Neural crest cell (in vitro differentiated cells): Measurements from ENCODE around the gene ZNF618. TPM values are rescaled to one million over a fixed set of nuclear protein-coding genes. Genes with fewer than 3 reads are reported as not detected.

Experiments used
- DNase-seq: peaks from one replicate; pipeline ENCODE4 v3.0.0; 2021; ENCODE audit warnings: low read depth, mixed read lengths, low spot score
- H3K27ac Mint-ChIP-seq: one replicate; pipeline ENCODE4 v1.8.0; 2021; ENCODE audit warnings: mild to moderate bottlenecking, mixed read lengths; ENCODE audit not compliant: unreplicated experiment
- H3K27me3 Mint-ChIP-seq: 2 replicates; pipeline ENCODE4 v1.8.0; 2021; ENCODE audit warnings: low read depth, mild to moderate bottlenecking, mixed read lengths
- H3K36me3 Mint-ChIP-seq: 2 replicates; pipeline ENCODE4 v1.8.0; 2021; ENCODE audit warnings: low read depth, mild to moderate bottlenecking, mixed read lengths
- H3K4me1 Mint-ChIP-seq: 2 replicates; pipeline ENCODE4 v1.8.0; 2021; ENCODE audit warnings: mixed read lengths
- H3K4me3 Mint-ChIP-seq: one replicate; pipeline ENCODE4 v1.8.0; 2021; ENCODE audit warnings: mild to moderate bottlenecking, mixed read lengths
- H3K9me3 Mint-ChIP-seq: 2 replicates; pipeline ENCODE4 v1.8.0; 2021; ENCODE audit warnings: mixed read lengths
- total RNA-seq: library from RNA; stranded (reverse); gene quantifications from 2 replicates; pipeline ENCODE4 v1.2.1, GENCODE V29; 2021
- TF ChIP-seq, protein P1 (sequence below): fragments of 200-600 bp; sonication (generic); conservative IDR thresholded peaks from 2 replicates; pipeline ENCODE4 v1.5.0; 2021; ENCODE audit warnings: antibody characterized with exemption, mild to moderate bottlenecking

The ZNF618 gene
- total RNA-seq, 1 donor from 2014 or later = 60.8 TPM

DNA sequence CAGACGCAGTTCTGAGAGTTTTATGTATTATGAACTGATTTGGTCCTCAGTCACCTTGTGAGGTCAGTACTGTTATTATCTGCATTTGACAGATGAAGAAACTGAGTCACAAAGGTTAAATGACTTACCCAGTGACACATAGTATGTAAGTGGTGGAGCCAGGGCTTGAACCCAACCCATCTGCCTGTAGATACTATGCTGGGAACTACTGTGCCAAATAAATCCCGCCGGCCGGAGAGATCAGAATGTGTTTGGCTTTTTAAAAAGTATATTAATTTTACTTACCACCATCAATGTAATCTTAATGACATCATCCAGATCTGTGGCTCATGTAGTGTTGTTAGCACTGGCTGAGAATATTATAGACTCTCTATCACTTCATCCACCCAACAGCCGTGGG, 80.8 kb downstream of the ZNF618 start:
- TF ChIP-seq, protein P1, sequence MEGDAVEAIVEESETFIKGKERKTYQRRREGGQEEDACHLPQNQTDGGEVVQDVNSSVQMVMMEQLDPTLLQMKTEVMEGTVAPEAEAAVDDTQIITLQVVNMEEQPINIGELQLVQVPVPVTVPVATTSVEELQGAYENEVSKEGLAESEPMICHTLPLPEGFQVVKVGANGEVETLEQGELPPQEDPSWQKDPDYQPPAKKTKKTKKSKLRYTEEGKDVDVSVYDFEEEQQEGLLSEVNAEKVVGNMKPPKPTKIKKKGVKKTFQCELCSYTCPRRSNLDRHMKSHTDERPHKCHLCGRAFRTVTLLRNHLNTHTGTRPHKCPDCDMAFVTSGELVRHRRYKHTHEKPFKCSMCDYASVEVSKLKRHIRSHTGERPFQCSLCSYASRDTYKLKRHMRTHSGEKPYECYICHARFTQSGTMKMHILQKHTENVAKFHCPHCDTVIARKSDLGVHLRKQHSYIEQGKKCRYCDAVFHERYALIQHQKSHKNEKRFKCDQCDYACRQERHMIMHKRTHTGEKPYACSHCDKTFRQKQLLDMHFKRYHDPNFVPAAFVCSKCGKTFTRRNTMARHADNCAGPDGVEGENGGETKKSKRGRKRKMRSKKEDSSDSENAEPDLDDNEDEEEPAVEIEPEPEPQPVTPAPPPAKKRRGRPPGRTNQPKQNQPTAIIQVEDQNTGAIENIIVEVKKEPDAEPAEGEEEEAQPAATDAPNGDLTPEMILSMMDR = no peak
- H3K27ac Mint-ChIP-seq = no peak overlapping the region
- H3K36me3 Mint-ChIP-seq = peaks cover 9% of the 10 kb centered on the region
- H3K4me1 Mint-ChIP-seq = peaks cover 39% of the 10 kb centered on the region
- DNase-seq = no peak
- H3K4me3 Mint-ChIP-seq = no peak overlapping the region
- H3K9me3 Mint-ChIP-seq = no peaks in the 10 kb centered on the region
- no peaks in the 10 kb centered on the region for H3K27me3 Mint-ChIP-seq

GRCh38 chr9:113957351-113957750, 81.2 kb downstream of the ZNF618 start:
- Mint-ChIP-seq H3K4me1 (peaks cover 44% of the 10 kb centered on the region), H3K36me3 (peaks cover 14% of the 10 kb centered on the region), H3K27ac (no peak overlapping the region), H3K4me3 (no peak overlapping the region), H3K27me3 (no peaks in the 10 kb centered on the region), H3K9me3 (no peaks in the 10 kb centered on the region)
- DNase-seq = no peak
- TF ChIP-seq, protein P1 = no peak

GRCh38 chr9:113957821-113958341, 81.8 kb downstream of the ZNF618 start:
- H3K4me1 Mint-ChIP-seq = peaks cover 48% of the 10 kb centered on the region
- no peak overlapping the region for H3K4me3 Mint-ChIP-seq
- H3K27ac Mint-ChIP-seq = no peak overlapping the region

DNA sequence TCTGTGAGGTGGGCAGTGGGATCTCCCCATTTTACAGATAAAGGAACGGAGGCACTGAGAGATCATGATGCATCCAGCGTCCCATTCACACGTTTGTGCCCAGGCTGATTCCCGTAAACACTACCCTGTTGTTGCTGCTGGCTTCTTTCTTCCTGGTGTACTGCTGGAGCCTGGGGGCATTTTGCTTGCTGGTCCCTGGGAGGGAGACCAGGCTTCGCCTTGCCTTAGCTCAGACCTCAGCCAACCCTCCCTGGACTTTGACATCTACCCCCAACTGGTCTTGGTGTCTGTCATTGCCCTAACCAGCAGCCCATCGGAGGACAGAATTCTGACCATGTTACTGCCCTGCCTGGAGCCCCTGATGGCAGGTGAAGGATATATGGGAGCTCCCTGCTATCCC, 82.4 kb downstream of the ZNF618 start:
- Mint-ChIP-seq H3K27me3 (no peaks in the 10 kb centered on the region), H3K4me1 (peaks cover 44% of the 10 kb centered on the region)

More at GRCh38 chr9:113957821-113958341, 81.8 kb downstream of the ZNF618 start:
- TF ChIP-seq, protein P1 = no peak
- no peak for DNase-seq
- H3K27me3 Mint-ChIP-seq = no peaks in the 10 kb centered on the region
- H3K9me3 Mint-ChIP-seq = no peaks in the 10 kb centered on the region
- H3K36me3 Mint-ChIP-seq = peaks cover 16% of the 10 kb centered on the region

GRCh38 chr9:113960768-113961167, 84.7 kb downstream of the ZNF618 start:
- H3K4me1 Mint-ChIP-seq = peaks cover 50% of the 10 kb centered on the region

More for the DNA sequence above, 82.4 kb downstream of the ZNF618 start:
- H3K9me3 Mint-ChIP-seq = no peaks in the 10 kb centered on the region
- no peak for DNase-seq
- peak overlapping the region; percentile 9 for H3K27ac Mint-ChIP-seq
- peaks cover 16% of the 10 kb centered on the region for H3K36me3 Mint-ChIP-seq
- TF ChIP-seq, protein P1 = no peak
- no peak overlapping the region for H3K4me3 Mint-ChIP-seq

More at GRCh38 chr9:113960768-113961167, 84.7 kb downstream of the ZNF618 start:
- no peak for DNase-seq
- Mint-ChIP-seq H3K4me3 (no peak overlapping the region), H3K9me3 (no peaks in the 10 kb centered on the region), H3K27ac (no peak overlapping the region), H3K36me3 (peaks cover 16% of the 10 kb centered on the region), H3K27me3 (no peaks in the 10 kb centered on the region)
- TF ChIP-seq, protein P1 = no peak
